Neural cell (in vitro differentiated cells): ENCODE measurements around the gene HSD17B4. TPM values are rescaled to one million over a fixed set of nuclear protein-coding genes. Genes with fewer than 3 reads are reported as not detected.
"Not testable (repeated sequence)": the region's sequence is repeated elsewhere in the genome, so short reads cannot be mapped to it uniquely, and the experiment has no call there.

Experiments
- H2AFZ ChIP-seq: fragments of 200-600, 300-800 bp; sonication (generic), shearing (Covaris generic); 2 replicates; pipeline ENCODE4 v1.6.0; 2014; ENCODE audit warnings: low read depth, mild to moderate bottlenecking, antibody characterized with exemption, low read length, moderate library complexity
- H3F3A ChIP-seq: fragments of 200-600 bp; shearing (Covaris generic); 2 replicates; pipeline ENCODE4 v1.6.1; 2016; ENCODE audit warnings: mild to moderate bottlenecking, moderate library complexity, mixed read lengths, antibody characterized with exemption, low read length; ENCODE audit not compliant: insufficient read depth, poor library complexity, severe bottlenecking
- H3K27ac ChIP-seq: fragments of 200-600, 300-800 bp; sonication (generic), shearing (Covaris generic); 2 replicates; pipeline ENCODE4 v1.5.1; 2014; ENCODE audit warnings: mild to moderate bottlenecking, low read length, moderate library complexity
- H3K27me3 ChIP-seq: fragments of 300-800, 200-600 bp; sonication (generic), shearing (Covaris generic); 2 replicates; pipeline ENCODE4 v1.6.0; 2014; ENCODE audit warnings: mild to moderate bottlenecking, low read depth, low read length, moderate library complexity; ENCODE audit not compliant: insufficient read depth
- H3K36me3 ChIP-seq: fragments of 300-800, 200-600 bp; sonication (generic), shearing (Covaris generic); 2 replicates; pipeline ENCODE4 v1.5.1; 2014; ENCODE audit warnings: mild to moderate bottlenecking, antibody characterized with exemption, low read length, moderate library complexity; ENCODE audit not compliant: insufficient read depth
- H3K4me2 ChIP-seq: fragments of 300-800, 200-600 bp; sonication (generic), shearing (Covaris generic); 2 replicates; pipeline ENCODE4 v1.6.0; 2014; ENCODE audit warnings: mild to moderate bottlenecking, low read length
- H3K4me3 ChIP-seq: fragments of 300-800, 200-600 bp; sonication (generic), shearing (Covaris generic); 2 replicates; pipeline ENCODE4 v1.5.1; 2014; ENCODE audit warnings: mild to moderate bottlenecking, low read length, moderate library complexity
- H3K79me2 ChIP-seq: fragments of 200-600 bp; shearing (Covaris generic); replicated peaks from 2 replicates; pipeline ENCODE4 v1.6.0; 2014; ENCODE audit warnings: mild to moderate bottlenecking, low read length, moderate library complexity; ENCODE audit not compliant: insufficient read depth
- H3K9ac ChIP-seq: fragments of 300-800, 200-600 bp; sonication (generic), shearing (Covaris generic); 2 replicates; pipeline ENCODE4 v1.6.1; 2016; ENCODE audit warnings: mild to moderate bottlenecking, low read length, mixed read lengths
- H3K9me2 ChIP-seq: fragments of 200-600 bp; shearing (Covaris generic); 2 replicates; pipeline ENCODE4 v1.6.1; 2016; ENCODE audit warnings: mild to moderate bottlenecking, low read length, mixed read lengths; ENCODE audit not compliant: insufficient read depth
- H3K9me3 ChIP-seq: fragments of 200-600, 300-800 bp; sonication (generic), shearing (Covaris generic); 2 replicates; pipeline ENCODE4 v1.6.1; 2016; ENCODE audit warnings: mild to moderate bottlenecking, mixed run types, low read length, moderate library complexity, mixed read lengths
- H4K20me1 ChIP-seq: fragments of 200-600 bp; shearing (Covaris generic); 2 replicates; pipeline ENCODE4 v1.6.1; 2016; ENCODE audit warnings: mild to moderate bottlenecking, mixed run types; ENCODE audit not compliant: insufficient read depth
- CTCF ChIP-seq: fragments of 450-650 bp; IDR thresholded peaks from 2 replicates; pipeline ENCODE4 v1.5.1; 2014; ENCODE audit warnings: antibody characterized with exemption, mild to moderate bottlenecking, moderate library complexity; ENCODE audit not compliant: poor library complexity, severe bottlenecking
- EP300 ChIP-seq: fragments of 450-650 bp; conservative IDR thresholded peaks from 2 replicates; pipeline ENCODE4 v1.6.1; 2014; ENCODE audit warnings: antibody characterized with exemption, mild to moderate bottlenecking, moderate library complexity; ENCODE audit not compliant: poor library complexity, severe bottlenecking
- EZH2 ChIP-seq: fragments of 200-600, 300-800 bp; shearing (Covaris generic), sonication (generic); IDR thresholded peaks from 2 replicates; pipeline ENCODE4 v1.6.1; 2014; ENCODE audit warnings: antibody characterized with exemption, low read length, borderline replicate concordance, mild to moderate bottlenecking; ENCODE audit not compliant: insufficient read depth, poor library complexity, severe bottlenecking
- MXI1 ChIP-seq: fragments of 450-650 bp; conservative IDR thresholded peaks from 2 replicates; pipeline ENCODE4 v1.6.1; 2014; ENCODE audit warnings: antibody characterized with exemption, mild to moderate bottlenecking; ENCODE audit not compliant: poor library complexity, severe bottlenecking
- POLR2AphosphoS5 ChIP-seq: IDR thresholded peaks from 2 replicates; pipeline ENCODE4 v1.6.1; 2012
- RAD21 ChIP-seq: fragments of 450-650 bp; conservative IDR thresholded peaks from 2 replicates; pipeline ENCODE4 v1.6.1; 2014; ENCODE audit warnings: antibody characterized with exemption, mild to moderate bottlenecking, moderate library complexity
- REST ChIP-seq: IDR thresholded peaks from 2 replicates; pipeline ENCODE4 v1.6.1; 2012; ENCODE audit warnings: borderline replicate concordance
- SMC3 ChIP-seq: fragments of 450-650 bp; conservative IDR thresholded peaks from 2 replicates; pipeline ENCODE4 v1.6.1; 2014; ENCODE audit warnings: antibody characterized with exemption, mild to moderate bottlenecking, moderate library complexity; ENCODE audit not compliant: poor library complexity
- TAF1 ChIP-seq: IDR thresholded peaks from 2 replicates; pipeline ENCODE4 v1.6.1; 2012; ENCODE audit warnings: low read depth
- polyA plus RNA-seq: library from polyadenylated mRNA; depleted of rRNA; stranded (reverse); fragments of >200 nt; gene quantifications from 2 replicates; pipeline ENCODE4 v1.2.3, GENCODE V29; 2014

The HSD17B4 gene
- polyA plus RNA-seq, 1 donor from 2014 or later, result 244 TPM

- no peaks in the 10 kb centered on the region for H3K9me2 ChIP-seq
- H3K36me3 ChIP-seq, result peaks cover 7% of the 10 kb centered on the region
- no peak overlapping the region for H3K4me2 ChIP-seq
- no peak overlapping the region for H2AFZ ChIP-seq
- no peak overlapping the region for H3K27ac ChIP-seq
- H3K27me3 ChIP-seq, result no peaks in the 10 kb centered on the region
- no peaks in the 10 kb centered on the region for H3F3A ChIP-seq
- no peaks in the 10 kb centered on the region for H3K9me3 ChIP-seq
- no peak overlapping the region for H3K4me3 ChIP-seq
- H3K9ac ChIP-seq, result no peak overlapping the region
- no peaks in the 10 kb centered on the region for H3K79me2 ChIP-seq
- no peak for TF ChIP-seq POLR2AphosphoS5
- no peak for TF ChIP-seq TAF1
- TF ChIP-seq EZH2, result no peak
- no peak for TF ChIP-seq EP300
- no peak for TF ChIP-seq MXI1
- no peak for TF ChIP-seq SMC3
- no peaks in the 10 kb centered on the region for H4K20me1 ChIP-seq
Observed at GRCh38 chr5:119484884-119485283, 32.6 kb downstream of the HSD17B4 start.

GRCh38 chr5:119501671-119502179, 49.4 kb downstream of the HSD17B4 start:
- Histone ChIP-seq H3K27ac (no peak overlapping the region), H3K9me2 (no peaks in the 10 kb centered on the region), H3K9me3 (no peaks in the 10 kb centered on the region), H3F3A (no peaks in the 10 kb centered on the region), H3K9ac (no peak overlapping the region), H3K4me2 (no peak overlapping the region), H4K20me1 (no peaks in the 10 kb centered on the region), H3K27me3 (no peaks in the 10 kb centered on the region), H3K79me2 (no peaks in the 10 kb centered on the region), H3K36me3 (peaks cover 7% of the 10 kb centered on the region), H3K4me3 (no peak overlapping the region), H2AFZ (no peak overlapping the region)
- no peak for TF ChIP-seq REST

- not testable (repeated sequence) for H3F3A ChIP-seq, H3K27me3 ChIP-seq, H3K27ac ChIP-seq, H2AFZ ChIP-seq, H3K79me2 ChIP-seq, H3K9me2 ChIP-seq, H3K9me3 ChIP-seq, H3K4me3 ChIP-seq, H4K20me1 ChIP-seq, H3K36me3 ChIP-seq, H3K4me2 ChIP-seq, H3K9ac ChIP-seq
Observed at GRCh38 chr5:119503939-119504338, 51.6 kb downstream of the HSD17B4 start.

- Histone ChIP-seq H3K4me3 (no peak overlapping the region), H3K9ac (no peak overlapping the region), H3K79me2 (no peaks in the 10 kb centered on the region), H3K36me3 (peaks cover 5% of the 10 kb centered on the region), H4K20me1 (no peaks in the 10 kb centered on the region), H3K9me3 (no peaks in the 10 kb centered on the region), H3K27ac (no peak overlapping the region), H3F3A (no peaks in the 10 kb centered on the region), H3K27me3 (no peaks in the 10 kb centered on the region), H2AFZ (no peak overlapping the region), H3K9me2 (no peaks in the 10 kb centered on the region), H3K4me2 (no peak overlapping the region)
- TF ChIP-seq POLR2AphosphoS5 (no peak), EP300 (no peak), SMC3 (no peak), REST (no peak), RAD21 (no peak), EZH2 (no peak), CTCF (no peak), MXI1 (no peak)
Observed at GRCh38 chr5:119512277-119512676, 60.0 kb downstream of the HSD17B4 start.
